GM12864 (cell line): ENCODE data around the gene U2AF2.

Experiments used
- DNase-seq: peaks from one replicate; pipeline ENCODE4 v3.0.0-alpha.2; 2011; ENCODE audit warnings: low read depth
- H3K4me3 ChIP-seq: 2 replicates; pipeline ENCODE4 v1.5.1; 2011; ENCODE audit warnings: mild to moderate bottlenecking, low read depth, low read length, control low read depth
- CTCF ChIP-seq: IDR thresholded peaks from 2 replicates; pipeline ENCODE4 v1.5.1; 2011; ENCODE audit warnings: low read depth, mild to moderate bottlenecking, moderate library complexity, low read length, control low read depth, inconsistent platforms; ENCODE audit errors: missing control alignments

Gene U2AF2

DNA sequence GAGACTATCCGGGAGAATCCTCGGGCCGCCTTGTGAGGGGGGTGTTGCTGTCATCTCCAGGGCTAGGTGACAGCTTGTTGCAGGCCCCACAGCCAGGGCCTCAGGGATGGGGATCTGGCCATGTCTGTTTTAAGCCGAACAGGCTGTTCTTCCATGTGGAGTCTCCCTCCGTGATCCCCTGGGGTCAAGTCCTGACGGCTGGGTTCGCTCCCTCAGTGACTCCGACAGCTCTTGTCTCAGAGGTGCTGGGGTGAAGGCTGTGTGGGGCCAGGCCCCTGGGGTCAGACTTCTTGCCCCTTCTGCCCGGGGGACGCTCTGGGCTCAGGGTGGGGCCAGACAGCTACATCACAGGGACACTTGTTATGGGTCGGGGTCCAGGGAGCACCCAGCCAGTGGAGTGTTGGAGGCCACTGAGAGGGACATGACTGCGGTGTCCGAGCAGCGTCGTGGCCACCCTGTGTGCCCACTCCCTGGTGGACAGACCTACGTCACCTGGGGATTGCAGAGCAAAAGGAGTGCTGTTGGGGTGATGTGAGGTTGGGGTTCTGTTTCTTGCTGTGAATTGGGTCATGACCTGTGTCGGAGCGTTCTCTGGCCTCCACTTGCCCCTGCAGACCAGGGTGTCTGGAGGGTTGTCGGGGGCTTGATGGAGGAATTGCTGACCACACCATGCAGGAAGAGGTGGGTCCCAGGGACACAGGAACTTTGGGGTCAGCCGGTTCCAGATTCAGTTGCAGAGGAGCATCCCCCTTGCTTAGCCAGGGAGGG, 41.6 kb downstream of the U2AF2 start:
- DNase-seq, result no peak
- H3K4me3 ChIP-seq, result no peak overlapping the region
- no peak for TF ChIP-seq CTCF

- H3K4me3 ChIP-seq, result no peak overlapping the region
- DNase-seq, result no peak
These were observed 42.2 kb downstream of the U2AF2 start for GRCh38 chr19:55697069-55697440.

GRCh38 chr19:55697698-55698097, 42.9 kb downstream of the U2AF2 start:
- no peak for TF ChIP-seq CTCF
- no peak for DNase-seq
- no peak overlapping the region for H3K4me3 ChIP-seq

More at GRCh38 chr19:55697069-55697440, 42.2 kb downstream of the U2AF2 start:
- TF ChIP-seq CTCF, result no peak

GRCh38 chr19:55698256-55698655, 43.4 kb downstream of the U2AF2 start:
- TF ChIP-seq CTCF, result no peak
- DNase-seq, result no peak

DNA sequence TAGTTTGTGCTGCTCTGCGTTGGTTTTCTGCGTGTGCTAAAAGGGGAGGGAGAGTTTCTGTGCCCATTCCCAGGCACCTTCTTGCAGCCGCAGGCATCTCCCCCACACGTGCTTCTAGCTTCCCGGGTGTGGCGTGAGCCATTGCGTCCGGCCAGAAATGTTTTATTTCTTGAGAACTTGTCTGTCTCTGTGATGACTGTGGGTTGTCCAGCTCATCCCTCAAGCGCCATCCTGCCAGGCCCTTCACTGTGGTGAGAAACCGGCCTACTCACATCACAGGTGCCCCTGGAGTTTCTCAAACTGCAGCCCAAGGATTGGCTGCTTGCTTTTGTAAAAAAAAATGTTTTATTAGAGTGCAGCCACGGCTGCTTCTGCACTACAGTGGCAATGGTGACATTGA, 44.4 kb downstream of the U2AF2 start:
- H3K4me3 ChIP-seq, result no peak overlapping the region
- no peak for TF ChIP-seq CTCF
- DNase-seq, result no peak

More at GRCh38 chr19:55698256-55698655, 43.4 kb downstream of the U2AF2 start:
- no peak overlapping the region for H3K4me3 ChIP-seq

DNA sequence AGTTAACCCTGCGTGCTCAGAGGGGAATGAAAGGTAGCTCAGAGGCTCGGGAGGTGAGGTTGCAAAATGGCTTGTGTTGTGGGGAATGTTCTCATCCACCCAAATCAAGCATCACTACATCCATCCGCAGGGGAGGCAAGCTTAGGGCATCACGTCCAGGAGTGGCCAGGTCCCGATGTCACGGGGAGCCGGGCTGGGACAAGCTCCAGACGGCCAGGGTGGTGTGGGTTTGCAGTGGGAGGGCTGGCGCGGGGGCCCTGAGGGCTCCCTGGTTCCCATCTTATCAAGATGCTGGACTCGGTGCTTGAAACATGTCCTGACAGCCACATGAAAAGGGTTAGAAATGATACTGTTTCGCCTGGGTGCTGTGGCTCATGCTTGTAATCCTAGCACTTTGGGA, 46.0 kb downstream of the U2AF2 start:
- no peak for TF ChIP-seq CTCF
- no peak for DNase-seq
- H3K4me3 ChIP-seq, result no peak overlapping the region

GRCh38 chr19:55702131-55702627, 47.3 kb downstream of the U2AF2 start:
- H3K4me3 ChIP-seq, result no peak overlapping the region
- no peak for DNase-seq
- TF ChIP-seq CTCF, result no peak
